ENCODE data around the gene FUBP3.

Gene FUBP3

GRCh38 chr9:130609163-130609562 is 29.8 kb downstream of the FUBP3 start:
- DNase-seq, result no peak

- no peak for DNase-seq
Observed at GRCh38 chr9:130610862-130611707, 31.7 kb downstream of the FUBP3 start.

GRCh38 chr9:130616451-130616850 is 37.1 kb downstream of the FUBP3 start:
- DNase-seq, result no peak

- DNase-seq, result no peak
Observed at GRCh38 chr9:130623466-130623865, 44.1 kb downstream of the FUBP3 start.

GRCh38 chr9:130624154-130624553 is 44.8 kb downstream of the FUBP3 start:
- no peak for DNase-seq

GRCh38 chr9:130626249-130626996 is 47.0 kb downstream of the FUBP3 start:
- no peak for DNase-seq

- no peak for DNase-seq
Observed at GRCh38 chr9:130627051-130627450, 47.7 kb downstream of the FUBP3 start.

- no peak for DNase-seq
Observed at GRCh38 chr9:130627896-130628792, 48.8 kb downstream of the FUBP3 start.

GRCh38 chr9:130629443-130630070 is 50.2 kb downstream of the FUBP3 start:
- no peak for DNase-seq

- DNase-seq, result no peak
Observed at GRCh38 chr9:130630071-130630450, 50.7 kb downstream of the FUBP3 start.

GRCh38 chr9:130630506-130631330 is 51.3 kb downstream of the FUBP3 start:
- no peak for DNase-seq

- no peak for DNase-seq
Observed at GRCh38 chr9:130631331-130632080, 52.1 kb downstream of the FUBP3 start.

- DNase-seq, result peak; percentile 41
Observed at GRCh38 chr9:130632081-130632710, 52.8 kb downstream of the FUBP3 start.

- no peak for DNase-seq
Observed at GRCh38 chr9:130632841-130633240, 53.5 kb downstream of the FUBP3 start.

GRCh38 chr9:130633336-130634190 is 54.2 kb downstream of the FUBP3 start:
- no peak for DNase-seq

GRCh38 chr9:130634191-130634768 is 54.9 kb downstream of the FUBP3 start:
- DNase-seq, result no peak

- DNase-seq, result peak; percentile 42
Observed at GRCh38 chr9:130634801-130635200, 55.4 kb downstream of the FUBP3 start.

- no peak for DNase-seq
Observed at GRCh38 chr9:130635306-130635705, 55.9 kb downstream of the FUBP3 start.
